H54 (cell line): ENCODE measurements around the gene AGAP1.
"Not testable (repeated sequence)": the region's sequence is repeated elsewhere in the genome, so short reads cannot be mapped to it uniquely, and the experiment has no call there.

Experiments
- DNase-seq: peaks from one replicate; pipeline ENCODE4 v3.0.0; 2011; ENCODE audit warnings: low spot score, mixed read lengths; ENCODE audit not compliant: insufficient read length
- FAIRE-seq: peaks from 3 replicates; lab custom pipeline; 2011; peaks lifted over from hg19 to GRCh38; lab: Jason Lieb, UNC
- POLR2A ChIP-seq: IDR thresholded peaks from 2 replicates; pipeline ENCODE4 v1.6.1; 2011; ENCODE audit warnings: low read depth, mild to moderate bottlenecking, low read length

The AGAP1 gene

DNA sequence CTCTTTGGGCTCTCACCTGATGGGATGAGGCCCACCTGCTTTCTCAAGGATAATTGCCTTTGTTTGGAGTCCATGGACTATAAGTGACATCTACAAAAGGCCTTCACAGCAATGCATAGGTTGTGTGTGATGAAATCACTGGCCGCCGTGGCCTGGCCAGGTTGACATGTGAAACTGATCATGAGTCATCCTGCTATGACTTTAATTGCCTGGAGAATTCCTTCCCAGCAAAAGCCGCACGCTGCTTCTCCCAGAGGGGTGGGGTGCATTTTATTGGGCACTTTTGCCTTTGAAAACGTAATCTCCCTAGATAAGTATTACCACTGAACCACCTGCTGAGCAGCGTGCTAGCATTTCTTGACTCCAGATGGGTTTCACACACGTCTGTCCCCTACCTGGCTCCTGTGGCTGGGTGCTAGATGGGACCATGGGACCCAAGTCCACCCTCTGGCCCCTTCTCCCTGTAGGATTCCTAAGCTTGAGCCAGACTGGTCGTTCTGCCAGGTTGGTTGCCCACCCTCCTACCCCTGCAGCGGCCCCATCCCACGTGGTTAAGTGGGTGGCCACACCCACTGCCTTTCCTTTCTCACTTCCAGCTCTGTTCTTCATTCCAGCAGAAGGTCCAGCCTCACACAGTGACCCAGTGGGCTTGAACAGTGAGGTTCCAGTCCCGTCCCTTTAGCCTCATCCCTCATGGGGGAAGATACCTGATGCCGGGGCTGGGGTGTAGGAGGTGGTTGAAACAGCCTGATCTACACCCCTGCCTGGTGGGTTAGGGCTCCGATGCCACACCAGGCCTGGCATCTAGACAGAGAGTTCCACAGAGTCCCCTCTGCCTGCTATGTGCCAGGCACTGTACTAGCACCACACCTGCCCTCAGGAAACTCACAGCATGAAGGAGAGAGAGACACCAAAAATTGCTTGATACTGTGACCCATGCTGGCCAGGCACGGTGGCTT is 584.7 kb downstream of the AGAP1 start:
- no peak for TF ChIP-seq POLR2A
- peak; percentile 90 for DNase-seq
- FAIRE-seq = peak; percentile 84

- no peak for FAIRE-seq
- no peak for DNase-seq
- no peak for TF ChIP-seq POLR2A
Measured at GRCh38 chr2:236080412-236080811, 586.6 kb downstream of the AGAP1 start.

GRCh38 chr2:236081171-236081570 is 587.3 kb downstream of the AGAP1 start:
- no peak for FAIRE-seq

GRCh38 chr2:236082061-236082460 is 588.2 kb downstream of the AGAP1 start:
- TF ChIP-seq POLR2A = no peak
- DNase-seq (no peak), FAIRE-seq (no peak)

More at GRCh38 chr2:236081171-236081570, 587.3 kb downstream of the AGAP1 start:
- no peak for TF ChIP-seq POLR2A
- DNase-seq = no peak

DNA sequence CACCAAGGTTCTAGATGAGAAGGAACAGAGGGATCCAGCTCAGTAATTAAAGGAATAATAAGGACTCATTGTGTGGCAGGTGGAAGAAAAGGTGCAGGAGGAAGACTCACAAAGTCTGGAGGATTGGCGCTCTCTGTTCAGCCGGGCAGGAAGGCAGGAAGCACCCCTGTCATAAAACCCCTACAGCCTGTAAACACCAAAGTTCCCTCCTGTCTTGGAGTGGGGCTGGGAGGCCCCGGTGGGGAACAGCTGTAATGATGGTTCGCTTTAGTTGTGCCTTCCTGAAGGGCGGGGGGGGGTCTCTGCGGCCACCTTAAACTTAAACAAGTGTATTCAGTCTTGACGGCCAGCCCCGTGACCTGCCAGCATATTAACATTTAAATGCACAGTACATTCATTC is 590.1 kb downstream of the AGAP1 start:
- no peak for DNase-seq
- no peak for TF ChIP-seq POLR2A
- no peak for FAIRE-seq

- TF ChIP-seq POLR2A = no peak
- DNase-seq (no peak), FAIRE-seq (no peak)
Measured at GRCh38 chr2:236085211-236085610, 591.4 kb downstream of the AGAP1 start.

- FAIRE-seq (no peak), DNase-seq (no peak)
- TF ChIP-seq POLR2A = no peak
Measured at GRCh38 chr2:236085647-236086046, 591.8 kb downstream of the AGAP1 start.

DNA sequence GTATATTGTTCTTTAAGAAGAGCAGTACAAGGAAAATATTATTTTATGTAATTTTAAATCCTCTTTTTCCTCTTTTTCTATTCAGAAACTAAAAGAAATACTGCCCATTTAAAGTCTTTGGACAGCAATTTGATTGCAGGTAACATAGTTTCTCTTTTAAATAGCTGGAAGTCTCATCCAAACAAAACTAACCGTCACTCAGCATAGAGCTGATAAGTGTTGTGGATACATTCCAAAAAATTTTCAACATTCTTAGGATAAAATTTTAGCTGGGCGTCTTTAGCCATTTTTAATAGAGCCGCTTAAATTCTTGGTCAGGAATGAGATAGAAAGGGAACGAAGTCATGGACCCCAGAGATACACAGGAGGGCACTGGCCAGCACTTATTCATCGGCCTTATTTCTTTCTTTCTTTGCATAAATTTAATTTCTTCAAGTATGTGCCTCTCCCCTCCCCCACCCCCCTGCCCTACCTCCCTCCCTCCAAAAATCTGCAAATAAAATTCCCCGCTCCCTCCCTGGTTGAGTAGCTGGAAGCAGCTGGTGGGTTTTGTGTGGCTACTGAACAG is 592.6 kb downstream of the AGAP1 start:
- no peak for TF ChIP-seq POLR2A
- FAIRE-seq = no peak
- no peak for DNase-seq

GRCh38 chr2:236086971-236087465 is 593.2 kb downstream of the AGAP1 start:
- TF ChIP-seq POLR2A = no peak
- DNase-seq (no peak), FAIRE-seq (no peak)

DNA sequence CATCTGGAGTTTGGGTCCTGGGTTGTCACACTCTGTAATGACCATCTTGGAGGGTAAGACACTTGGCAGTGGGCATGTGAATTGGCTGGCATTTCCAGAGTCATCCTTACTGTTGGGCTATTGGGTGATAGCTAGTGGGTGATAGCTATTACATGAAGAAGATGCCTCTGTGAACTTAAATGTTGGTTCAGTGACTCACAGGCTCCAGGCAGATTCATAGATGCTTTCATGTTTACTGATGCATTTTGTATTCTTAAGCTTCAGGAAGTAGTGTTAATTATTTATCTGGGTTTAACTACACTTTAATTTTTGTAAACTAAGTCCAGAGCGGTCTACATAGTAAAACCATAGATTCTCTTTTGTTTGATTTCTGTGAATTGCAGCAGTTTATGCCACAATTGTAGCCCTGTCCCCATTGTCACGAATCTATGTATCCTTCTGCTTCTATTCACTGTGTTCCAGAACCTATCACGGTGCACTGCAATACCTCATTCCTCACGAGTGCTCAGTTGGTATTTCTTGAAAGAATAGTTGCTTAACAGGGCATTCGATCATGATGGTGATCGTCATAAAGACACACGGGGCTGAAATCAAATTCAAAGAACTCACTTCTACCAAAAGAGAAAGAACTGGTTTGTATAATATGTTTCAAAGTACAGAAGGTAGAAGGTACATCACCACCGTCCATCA is 594.7 kb downstream of the AGAP1 start:
- no peak for TF ChIP-seq POLR2A
- DNase-seq (no peak), FAIRE-seq (no peak)

DNA sequence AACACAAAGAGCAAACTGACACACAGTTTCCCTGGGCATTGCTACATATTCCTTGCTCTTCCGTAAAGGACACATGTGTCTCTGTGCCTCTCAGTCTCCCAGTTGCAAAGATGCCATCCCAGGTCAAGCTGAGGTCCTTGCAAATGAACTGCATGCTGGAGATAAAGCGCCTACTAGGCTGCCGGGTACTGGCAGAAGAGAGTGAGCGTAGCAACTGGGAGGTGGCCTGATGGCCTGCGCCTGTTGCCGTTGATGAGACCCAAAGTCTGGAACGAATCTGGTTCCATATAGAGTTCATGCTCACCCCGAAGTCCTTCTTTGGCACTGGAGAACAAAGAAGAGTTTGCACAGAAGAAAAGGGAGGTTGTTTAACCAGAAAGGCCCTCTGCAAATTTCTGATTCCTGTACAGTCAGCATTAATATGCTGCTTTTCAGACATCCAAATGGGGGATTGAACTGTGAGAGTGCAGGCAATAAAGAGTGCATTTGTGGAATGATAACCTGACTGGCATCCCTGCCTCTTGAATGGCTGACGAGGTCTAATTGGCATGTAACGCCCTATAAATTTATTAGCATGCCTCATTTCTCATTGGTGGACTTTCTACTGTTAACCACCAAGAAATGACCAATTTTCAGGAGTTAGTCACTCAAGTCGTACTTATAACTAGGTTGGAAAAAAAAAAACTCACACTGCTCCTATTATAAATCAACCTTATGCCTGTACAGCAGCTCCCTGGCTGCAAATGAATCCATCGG is 595.6 kb downstream of the AGAP1 start:
- DNase-seq (no peak), FAIRE-seq (no peak)
- TF ChIP-seq POLR2A = no peak

DNA sequence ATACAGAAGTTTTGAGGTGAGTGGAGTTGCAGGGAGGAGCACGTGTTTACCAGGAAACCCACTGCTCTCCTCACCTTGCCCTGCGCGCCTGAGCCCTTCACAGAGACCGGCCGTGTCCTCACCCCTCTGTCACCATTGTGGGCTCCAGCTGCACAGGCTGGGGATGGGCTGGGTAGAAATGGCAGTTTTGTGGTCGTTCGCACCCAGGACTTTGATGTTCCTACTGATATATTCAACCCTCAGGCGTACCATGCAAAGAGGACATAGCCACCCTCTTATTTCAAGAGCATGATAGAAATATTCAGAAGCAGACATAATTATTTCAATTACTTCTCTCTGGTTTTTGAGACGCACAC is 596.2 kb downstream of the AGAP1 start:
- TF ChIP-seq POLR2A = no peak
- FAIRE-seq (no peak), DNase-seq (no peak)

- DNase-seq, FAIRE-seq: not testable (repeated sequence)
Measured at GRCh38 chr2:236090826-236091225, 597.0 kb downstream of the AGAP1 start.
